ENCODE results near the gene RPS3. TPM values are rescaled to one million over a fixed set of nuclear protein-coding genes. Genes with fewer than 3 reads are reported as not detected.

The RPS3 gene
- polyA plus RNA-seq, 2 of the 4 experiments (the other 2 are of a cell fraction) = 3,468 to 3,544 TPM

GRCh38 chr11:75435571-75435925 is 36.2 kb downstream of the RPS3 start (continued):
- no peak for TF ChIP-seq MAX (IDR thresholded peaks at IDR 0.05)

- POLR2A ChIA-PET = no interaction called here
- DNase-seq (ENCODE audit: low read depth in 1 of 2, low spot score in 1 of 2) (no peak), FAIRE-seq (no peak), ATAC-seq (no peak)
- Histone ChIP-seq H3K4me3 (no peak overlapping the region), H3K4me2 (no peak overlapping the region), H3K27ac (no peak overlapping the region), H3K9me3 (no peaks in the 10 kb centered on the region), H3K4me1 (peaks cover 10% of the 10 kb centered on the region; the same call in 2 of the 3 replicates)
- WGBS (ENCODE audit: missing lambda C conversion rate) = 91% methylated on average over 5 of the region's 9 CpGs
- no peak for TF ChIP-seq REST (IDR thresholded peaks at IDR 0.05)
- no peak for TF ChIP-seq HOXA7 (CRISPR knock-in tag; IDR thresholded peaks at IDR 0.05)
- no peak for TF ChIP-seq CEBPB (IDR thresholded peaks at IDR 0.05)
- no peak for TF ChIP-seq EHF (CRISPR knock-in tag; IDR thresholded peaks at IDR 0.05)
- no peak for TF ChIP-seq TP53 (CRISPR knock-in tag; IDR thresholded peaks at IDR 0.05)
- TF ChIP-seq BCL3 (IDR thresholded peaks at IDR 0.05) = no peak
- no peak for TF ChIP-seq HOXB5 (CRISPR knock-in tag; IDR thresholded peaks at IDR 0.05)
- TF ChIP-seq ELK1 (IDR thresholded peaks at IDR 0.05; ENCODE audit: low read depth, low read length) = no peak
- no peak for TF ChIP-seq NR3C1 (IDR thresholded peaks at IDR 0.05)
- no peak for TF ChIP-seq BHLHE40 (IDR thresholded peaks at IDR 0.05; ENCODE audit: low read depth, low read length)
- TF ChIP-seq CTCF (IDR thresholded peaks at IDR 0.05) = no peak
- TF ChIP-seq FOSL2 (IDR thresholded peaks at IDR 0.05) = no peak
- TF ChIP-seq FOSL2 (CRISPR knock-in tag; IDR thresholded peaks at IDR 0.05) = no peak
- no peak for TF ChIP-seq PBX3 (IDR thresholded peaks at IDR 0.05)
- no peak for TF ChIP-seq HES2 (IDR thresholded peaks at IDR 0.05)
- TF ChIP-seq RNF2 (IDR thresholded peaks at IDR 0.05; ENCODE audit: borderline replicate concordance, low read depth) = no peak
- no peak for TF ChIP-seq HDAC2 (IDR thresholded peaks at IDR 0.05)
- no peak for TF ChIP-seq FOXS1 (CRISPR knock-in tag; IDR thresholded peaks at IDR 0.05)
- CTCF ChIA-PET = interaction anchor here (0.7 to 9.5 kb wide), 10 partner anchors 8 to 580 kb away, joined by 3 to 99 read pairs (median 4); no protein-coding TSS in a partner anchor
Observed at GRCh38 chr11:75436806-75437205, 37.5 kb downstream of the RPS3 start.

Data from A549 (cell line).